Measurements from ENCODE around the gene WWOX. TPM values are rescaled to one million over a fixed set of nuclear protein-coding genes. Genes with fewer than 3 reads are reported as not detected.

WWOX gene
- polyA plus RNA-seq, 1 donor (not counting 4 experiments of a cell fraction or from before 2014, with no cell fraction given), result 5.1 TPM

- H3K79me2 ChIP-seq (ENCODE audit: control insufficient read depth, insufficient read depth, low read length), result no peaks in the 10 kb centered on the region
- H3K4me1 ChIP-seq (ENCODE audit: control insufficient read depth, extremely low read depth, insufficient read depth, low read length), result no peaks in the 10 kb centered on the region
- DNase-seq (ENCODE audit: low read depth, low spot score), result no peak
- no peak overlapping the region for H3K4me3 ChIP-seq (ENCODE audit: control insufficient read depth in 2 of 3, extremely low read depth in 1 of 3, insufficient read depth in 2 of 3, low read depth in 1 of 3, low read length in 3 of 3)
- H3K9me3 ChIP-seq (ENCODE audit: control insufficient read depth, low read depth, low read length), result no peaks in the 10 kb centered on the region
- H4K20me1 ChIP-seq (ENCODE audit: control insufficient read depth, extremely low read depth, insufficient read depth, low read length), result no peaks in the 10 kb centered on the region
- no peak overlapping the region for H3K9ac ChIP-seq (ENCODE audit: control insufficient read depth, extremely low read depth, insufficient read depth, low read length)
- H3K27ac ChIP-seq (ENCODE audit: control insufficient read depth, insufficient read depth, low read length), result no peak overlapping the region
- no peak for TF ChIP-seq EZH2 (IDR thresholded peaks at IDR 0.05; ENCODE audit: low read length)
- no peak for TF ChIP-seq CTCF (optimal IDR thresholded peaks at IDR 0.05 in 1 of 3, IDR thresholded peaks at IDR 0.05 in 1 of 3, conservative IDR thresholded peaks at IDR 0.05 in 1 of 3; ENCODE audit: extremely low read depth in 1 of 3, insufficient read depth in 2 of 3, low read length in 3 of 3)
- FAIRE-seq, result no peak
- H2AFZ ChIP-seq (ENCODE audit: control insufficient read depth, low read length), result no peak overlapping the region
- dilution Hi-C loops (cut with MboI; ENCODE audit: extremely low pct_ligation_motif_present, low sequenced_read_pairs), result no loop called here
- no peaks in the 10 kb centered on the region for H3K9me1 ChIP-seq (ENCODE audit: control insufficient read depth, extremely low read depth, insufficient read depth, low read length)
- no peaks in the 10 kb centered on the region for H3K27me3 ChIP-seq (ENCODE audit: control insufficient read depth, extremely low read depth, insufficient read depth, low read length)
- no peak overlapping the region for H3K4me2 ChIP-seq (ENCODE audit: control insufficient read depth, extremely low read depth, insufficient read depth, low read depth, low read length)
- no peaks in the 10 kb centered on the region for H3K36me3 ChIP-seq (ENCODE audit: control insufficient read depth in 2 of 2, extremely low read depth in 1 of 2, insufficient read depth in 2 of 2, low read length in 2 of 2)
Measured at GRCh38 chr16:78463591-78463990, 364.1 kb downstream of the WWOX start.

GRCh38 chr16:78464833-78465232, 365.4 kb downstream of the WWOX start:
- no peak for TF ChIP-seq EZH2 (IDR thresholded peaks at IDR 0.05; ENCODE audit: low read length)
- no peak for TF ChIP-seq CTCF (optimal IDR thresholded peaks at IDR 0.05 in 1 of 3, IDR thresholded peaks at IDR 0.05 in 1 of 3, conservative IDR thresholded peaks at IDR 0.05 in 1 of 3; ENCODE audit: extremely low read depth in 1 of 3, insufficient read depth in 2 of 3, low read length in 3 of 3)
- Histone ChIP-seq H3K9me1 (ENCODE audit: control insufficient read depth, extremely low read depth, insufficient read depth, low read length) (no peaks in the 10 kb centered on the region), H3K36me3 (ENCODE audit: control insufficient read depth in 2 of 2, extremely low read depth in 1 of 2, insufficient read depth in 2 of 2, low read length in 2 of 2) (no peaks in the 10 kb centered on the region), H3K79me2 (ENCODE audit: control insufficient read depth, insufficient read depth, low read length) (no peaks in the 10 kb centered on the region), H3K27me3 (ENCODE audit: control insufficient read depth, extremely low read depth, insufficient read depth, low read length) (no peaks in the 10 kb centered on the region), H4K20me1 (ENCODE audit: control insufficient read depth, extremely low read depth, insufficient read depth, low read length) (no peaks in the 10 kb centered on the region), H3K4me3 (ENCODE audit: control insufficient read depth in 2 of 3, extremely low read depth in 1 of 3, insufficient read depth in 2 of 3, low read depth in 1 of 3, low read length in 3 of 3) (no peak overlapping the region), H3K4me2 (ENCODE audit: control insufficient read depth, extremely low read depth, insufficient read depth, low read depth, low read length) (no peak overlapping the region), H3K4me1 (ENCODE audit: control insufficient read depth, extremely low read depth, insufficient read depth, low read length) (no peaks in the 10 kb centered on the region), H3K9ac (ENCODE audit: control insufficient read depth, extremely low read depth, insufficient read depth, low read length) (no peak overlapping the region), H3K27ac (ENCODE audit: control insufficient read depth, insufficient read depth, low read length) (no peak overlapping the region), H3K9me3 (ENCODE audit: control insufficient read depth, low read depth, low read length) (no peaks in the 10 kb centered on the region), H2AFZ (ENCODE audit: control insufficient read depth, low read length) (no peak overlapping the region)
- FAIRE-seq (no peak), DNase-seq (ENCODE audit: low read depth, low spot score) (no peak)
- dilution Hi-C loops (cut with MboI; ENCODE audit: extremely low pct_ligation_motif_present, low sequenced_read_pairs), result no loop called here

Data from keratinocyte (primary cell).